Osteocyte (in vitro differentiated cells): ENCODE measurements around the gene OSBPL6. TPM values are rescaled to one million over a fixed set of nuclear protein-coding genes. Genes with fewer than 3 reads are reported as not detected.

Experiments used
- DNase-seq: peaks from one replicate; pipeline ENCODE4 v3.0.0; 2021; ENCODE audit warnings: mixed read lengths; ENCODE audit not compliant: unreplicated experiment; ENCODE audit errors: extremely low spot score
- H3K27ac Mint-ChIP-seq: one replicate; pipeline ENCODE4 v1.8.0; 2021; ENCODE audit warnings: mild to moderate bottlenecking, mixed read lengths; ENCODE audit not compliant: unreplicated experiment
- H3K27me3 Mint-ChIP-seq: one replicate; pipeline ENCODE4 v1.8.0; 2021; ENCODE audit warnings: mixed read lengths; ENCODE audit not compliant: unreplicated experiment
- H3K36me3 Mint-ChIP-seq: one replicate; pipeline ENCODE4 v1.8.0; 2021; ENCODE audit warnings: mixed read lengths; ENCODE audit not compliant: unreplicated experiment
- H3K4me1 Mint-ChIP-seq: one replicate; pipeline ENCODE4 v1.8.0; 2021; ENCODE audit warnings: mixed read lengths; ENCODE audit not compliant: unreplicated experiment
- H3K4me3 Mint-ChIP-seq: one replicate; pipeline ENCODE4 v1.8.0; 2021; ENCODE audit warnings: mild to moderate bottlenecking, moderate library complexity, mixed read lengths; ENCODE audit not compliant: unreplicated experiment
- H3K9me3 Mint-ChIP-seq: one replicate; pipeline ENCODE4 v1.8.0; 2021; ENCODE audit warnings: mixed read lengths; ENCODE audit not compliant: unreplicated experiment
- CTCF ChIP-seq: fragments of 200-600 bp; sonication (generic); IDR thresholded peaks from 2 replicates; pipeline ENCODE4 v1.5.0; 2021; ENCODE audit warnings: antibody characterized with exemption, mild to moderate bottlenecking, moderate library complexity
- total RNA-seq: library from RNA; stranded (reverse); gene quantifications from 2 replicates; pipeline ENCODE4 v1.2.1, GENCODE V29; 2021

Gene OSBPL6
- total RNA-seq, 1 donor from 2014 or later, result 3.9 TPM

DNA sequence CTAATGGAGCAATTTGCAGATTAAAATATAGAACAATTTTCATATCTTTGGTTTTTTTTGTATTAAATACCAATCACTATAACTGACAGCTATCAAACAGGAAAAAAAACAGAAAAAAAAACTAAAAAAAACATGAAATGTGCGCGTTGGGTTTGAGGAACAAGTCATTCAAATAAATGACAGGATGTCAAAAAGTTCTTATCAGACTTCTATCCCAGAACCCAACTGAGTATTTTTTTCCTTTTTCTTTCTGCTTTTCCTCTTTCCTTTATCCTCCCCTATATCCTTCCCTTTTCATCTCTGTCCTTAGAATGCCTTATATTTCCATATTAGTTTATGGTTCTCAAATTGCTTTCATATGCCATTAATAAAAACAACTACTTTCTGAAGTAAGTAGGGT lies 242.3 kb downstream of the OSBPL6 start:
- H3K9me3 Mint-ChIP-seq, result no peaks in the 10 kb centered on the region
- H3K27me3 Mint-ChIP-seq, result no peaks in the 10 kb centered on the region
- H3K4me1 Mint-ChIP-seq, result no peaks in the 10 kb centered on the region
- no peak for DNase-seq
- H3K36me3 Mint-ChIP-seq, result peaks cover 58% of the 10 kb centered on the region
- H3K27ac Mint-ChIP-seq, result no peak overlapping the region
- H3K4me3 Mint-ChIP-seq, result no peak overlapping the region
- TF ChIP-seq CTCF, result no peak

DNA sequence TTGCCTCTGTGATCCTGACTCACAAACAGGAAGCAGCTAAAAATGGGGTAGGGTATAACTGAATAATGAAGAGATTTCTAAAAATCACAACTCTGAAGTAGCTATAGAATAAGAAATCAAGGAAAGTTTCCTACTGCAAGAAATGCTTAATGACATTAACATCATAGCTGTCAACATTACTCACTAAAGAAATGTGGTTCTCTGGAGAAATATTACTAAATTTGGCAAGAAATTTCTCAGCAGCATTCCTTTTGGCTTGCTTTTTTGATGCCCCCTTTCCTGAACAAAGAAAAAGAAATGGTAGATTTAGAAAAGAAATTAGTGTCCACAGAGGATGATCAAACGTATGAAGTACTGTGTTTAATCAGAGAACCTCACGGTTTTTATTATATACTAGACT lies 247.1 kb downstream of the OSBPL6 start:
- H3K9me3 Mint-ChIP-seq, result no peaks in the 10 kb centered on the region
- H3K36me3 Mint-ChIP-seq, result peaks cover 61% of the 10 kb centered on the region
- H3K4me3 Mint-ChIP-seq, result no peak overlapping the region

DNA sequence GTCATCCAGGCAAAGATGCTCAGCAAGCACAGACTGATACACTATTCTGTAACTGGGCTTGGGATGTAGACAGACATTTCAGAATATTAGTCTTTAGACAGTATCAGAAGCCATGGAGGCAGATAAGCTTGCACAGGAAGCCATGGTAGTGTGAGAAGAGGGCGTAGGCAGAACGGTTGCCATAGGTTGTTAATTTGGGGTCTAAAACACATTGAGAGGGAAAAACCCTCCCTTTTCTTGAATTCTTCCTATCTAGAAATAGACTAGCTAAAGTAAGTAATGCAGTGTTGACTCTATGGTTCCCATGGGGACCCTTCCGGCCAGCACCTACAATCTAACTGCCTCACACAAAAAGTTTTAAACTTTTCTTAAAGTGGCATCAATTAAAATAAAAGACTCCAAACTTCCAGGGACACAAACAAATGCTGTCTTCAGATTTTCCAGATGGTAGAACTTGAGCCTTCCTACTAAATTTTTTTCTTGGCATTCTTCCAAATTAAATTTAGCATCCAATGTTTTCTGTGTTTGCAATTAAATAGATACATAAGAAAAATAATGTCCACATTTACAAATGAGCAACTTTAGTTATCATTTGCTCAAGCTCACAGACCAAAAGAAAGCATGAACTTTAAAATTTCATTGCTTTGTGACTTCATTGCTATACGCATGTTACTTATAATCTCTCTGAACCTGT lies 254.8 kb downstream of the OSBPL6 start:
- no peak for TF ChIP-seq CTCF
- Mint-ChIP-seq H3K27me3 (no peaks in the 10 kb centered on the region), H3K27ac (peak overlapping the region; percentile 74), H3K9me3 (no peaks in the 10 kb centered on the region), H3K36me3 (peaks cover 33% of the 10 kb centered on the region), H3K4me1 (peaks cover 32% of the 10 kb centered on the region), H3K4me3 (peak overlapping the region; percentile 82)
- DNase-seq, result no peak

More for the DNA sequence above, 247.1 kb downstream of the OSBPL6 start:
- no peak overlapping the region for H3K27ac Mint-ChIP-seq
- H3K4me1 Mint-ChIP-seq, result no peaks in the 10 kb centered on the region
- no peak for TF ChIP-seq CTCF
- no peak for DNase-seq
- H3K27me3 Mint-ChIP-seq, result no peaks in the 10 kb centered on the region

DNA sequence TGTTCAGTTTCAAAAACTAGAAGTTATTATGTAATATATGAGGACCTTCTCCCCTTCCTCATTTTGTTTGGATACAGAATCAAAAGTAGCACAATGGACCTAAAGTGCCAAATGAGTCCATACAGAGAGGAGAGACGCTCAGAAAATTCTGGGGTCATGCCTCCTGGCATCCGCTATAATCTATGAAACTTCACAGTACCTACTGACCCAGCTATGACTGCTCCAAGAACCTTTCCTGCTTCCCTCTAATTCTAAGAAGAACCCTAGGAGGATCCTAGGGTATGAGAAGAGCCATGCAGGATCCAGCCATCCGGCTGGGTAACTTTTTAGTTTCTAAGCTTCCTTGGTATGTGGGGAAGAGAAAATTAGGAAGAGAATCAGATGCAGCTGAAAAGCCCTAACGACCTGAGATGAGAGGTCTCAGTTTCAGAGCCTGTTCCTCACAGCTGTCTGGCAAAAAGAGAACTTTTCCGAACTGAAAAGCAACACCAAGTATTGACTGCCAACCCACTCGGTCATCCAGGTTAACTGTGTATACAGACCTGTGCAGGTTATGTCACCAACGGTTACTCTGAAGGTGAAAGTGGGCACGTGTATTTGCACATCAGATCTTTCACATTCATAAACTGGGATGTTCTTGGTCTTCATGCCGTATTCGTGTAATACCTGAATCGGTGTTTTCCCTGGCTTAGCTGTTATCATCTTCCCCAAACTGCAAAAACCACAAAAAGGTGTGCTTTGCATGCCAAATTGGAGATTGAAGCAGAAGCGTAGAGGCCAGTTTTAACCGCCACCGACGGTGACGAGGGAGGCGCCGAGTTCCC lies 255.6 kb downstream of the OSBPL6 start:
- Mint-ChIP-seq H3K27me3 (no peaks in the 10 kb centered on the region), H3K9me3 (no peaks in the 10 kb centered on the region), H3K4me3 (peak overlapping the region; percentile 82), H3K27ac (peak overlapping the region; percentile 74), H3K36me3 (peaks cover 27% of the 10 kb centered on the region), H3K4me1 (peaks cover 32% of the 10 kb centered on the region)
- TF ChIP-seq CTCF, result no peak
- DNase-seq, result no peak

DNA sequence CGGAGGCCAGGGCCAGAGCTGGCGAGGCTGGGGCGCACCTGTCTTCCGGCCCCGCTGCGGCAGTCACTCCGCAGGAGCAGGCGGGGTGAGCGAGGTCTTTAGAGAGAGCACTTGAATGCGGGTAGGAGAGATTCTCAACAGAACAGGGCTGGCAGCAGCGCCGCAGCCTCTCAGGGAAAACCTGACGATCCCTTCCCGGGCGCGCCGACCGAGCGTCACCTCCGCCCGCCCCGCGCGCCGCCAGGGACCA lies 256.1 kb downstream of the OSBPL6 start:
- H3K4me3 Mint-ChIP-seq, result peak overlapping the region; percentile 82
- no peak for DNase-seq
- TF ChIP-seq CTCF, result no peak
- no peaks in the 10 kb centered on the region for H3K9me3 Mint-ChIP-seq
- H3K27ac Mint-ChIP-seq, result peak overlapping the region; percentile 74
- peaks cover 32% of the 10 kb centered on the region for H3K4me1 Mint-ChIP-seq
- peaks cover 22% of the 10 kb centered on the region for H3K36me3 Mint-ChIP-seq
- no peaks in the 10 kb centered on the region for H3K27me3 Mint-ChIP-seq
